HepG2 (cell line): ENCODE measurements around the gene RDH11. TPM values are rescaled to one million over a fixed set of nuclear protein-coding genes. Genes with fewer than 3 reads are reported as not detected.

Experiments
- CAMTA2 ChIP-seq: sonication (generic); formaldehyde crosslinking; IDR thresholded peaks from 2 replicates; pipeline ENCODE4 v1.4.0; 2020; ENCODE audit warnings: mild to moderate bottlenecking, missing genetic modification reagents, borderline replicate concordance
- ERF ChIP-seq: IDR thresholded peaks from 2 replicates; pipeline ENCODE4 v1.6.1; 2018; ENCODE audit warnings: missing biosample characterization, missing genetic modification reagents
- KDM1A ChIP-seq: IDR thresholded peaks from 2 replicates; pipeline ENCODE4 v1.6.1; 2016; ENCODE audit warnings: missing compliant biosample characterization
- MEF2D ChIP-seq: sonication (generic); formaldehyde crosslinking; IDR thresholded peaks from 2 replicates; pipeline ENCODE4 v1.5.1; 2020; ENCODE audit warnings: mild to moderate bottlenecking, missing genetic modification reagents
- NCOA1 ChIP-seq: sonication (generic); formaldehyde crosslinking; IDR thresholded peaks from 2 replicates; pipeline ENCODE4 v1.9.0; 2021; ENCODE audit warnings: missing genetic modification reagents
- SRY ChIP-seq: sonication (generic); formaldehyde crosslinking; IDR thresholded peaks from 2 replicates; pipeline ENCODE4 v1.8.0; 2022; ENCODE audit warnings: mild to moderate bottlenecking, missing genetic modification reagents
- TAF1 ChIP-seq: sonication (generic); formaldehyde crosslinking; IDR thresholded peaks from 2 replicates; pipeline ENCODE4 v1.4.0; 2020; ENCODE audit warnings: missing genetic modification reagents
- ZNF350 ChIP-seq: sonication (generic); formaldehyde crosslinking; IDR thresholded peaks from 2 replicates; pipeline ENCODE4 v1.4.0; 2020; ENCODE audit warnings: mild to moderate bottlenecking, low read depth, missing genetic modification reagents, borderline replicate concordance
- ZNF749 ChIP-seq: sonication (generic); formaldehyde crosslinking; IDR thresholded peaks from 2 replicates; pipeline ENCODE4 v1.8.0; 2022; ENCODE audit warnings: mild to moderate bottlenecking, missing genetic modification reagents, moderate library complexity, borderline replicate concordance
- ZNF883 ChIP-seq: sonication (generic); formaldehyde crosslinking; IDR thresholded peaks from 2 replicates; pipeline ENCODE4 v1.5.1; 2020; ENCODE audit warnings: mild to moderate bottlenecking, missing genetic modification reagents; ENCODE audit errors: not compliant biosample characterization
- polyA plus RNA-seq, 8 experiments: library from polyadenylated mRNA; depleted of rRNA in 3 of 8; stranded (reverse) in 7 of 8; unstranded in 1 of 8; fragments of >200 nt; fragmentation: Illumina TruSeq in 4 of 8; extraction: Trizol in 4 of 8; gene quantifications; 2 replicates each; pipeline versions ENCODE4 v1.2.1 to v1.2.3, GENCODE V29; 2011 to 2016; ENCODE audit warnings: low read depth in 4 of 8, missing spikeins in 1 of 8, mixed read lengths in 1 of 8; ENCODE audit not compliant: insufficient read depth in 1 of 8
- total RNA-seq, 5 experiments: library from RNA; depleted of rRNA; stranded (reverse); fragments of >200 nt; fragmentation: Illumina TruSeq; extraction: Trizol; gene quantifications; 2 replicates each; pipeline ENCODE4 v1.2.3, GENCODE V29; 2016; ENCODE audit warnings: low read depth in 1 of 5
- TF ChIP-seq, protein P1 (sequence below), 2 experiments: sonication (generic) in 1 of 2; formaldehyde crosslinking in 1 of 2; IDR thresholded peaks; 2 replicates each; pipeline versions ENCODE4 v1.4.0 to v1.6.1; 2018 to 2020; ENCODE audit warnings: missing genetic modification reagents in 2 of 2, borderline replicate concordance in 1 of 2, low read depth in 1 of 2, mild to moderate bottlenecking in 1 of 2, missing biosample characterization in 1 of 2
- TF ChIP-seq, protein P2 (sequence below): sonication (generic); formaldehyde crosslinking; IDR thresholded peaks from 2 replicates; pipeline ENCODE4 v1.5.0; 2020; ENCODE audit warnings: mild to moderate bottlenecking, missing genetic modification reagents, borderline replicate concordance
- TF ChIP-seq, protein P3 (sequence below): sonication (generic); formaldehyde crosslinking; IDR thresholded peaks from 2 replicates; pipeline ENCODE4 v1.4.0; 2020; ENCODE audit warnings: missing genetic modification reagents
- TF ChIP-seq, protein P4 (sequence below): sonication (generic); formaldehyde crosslinking; IDR thresholded peaks from 2 replicates; pipeline ENCODE4 v1.5.1; 2020; ENCODE audit warnings: missing genetic modification reagents, mild to moderate bottlenecking, borderline replicate concordance
- TF ChIP-seq, protein P5 (sequence below): sonication (generic); formaldehyde crosslinking; IDR thresholded peaks from 2 replicates; pipeline ENCODE4 v1.9.0; 2022; ENCODE audit warnings: missing genetic modification reagents, mild to moderate bottlenecking, borderline replicate concordance

RDH11 gene
- total and polyA plus RNA-seq, 2 of the 13 experiments (the other 11 are each of a cell fraction or from before 2014, with no cell fraction given): 106 to 131 TPM

DNA sequence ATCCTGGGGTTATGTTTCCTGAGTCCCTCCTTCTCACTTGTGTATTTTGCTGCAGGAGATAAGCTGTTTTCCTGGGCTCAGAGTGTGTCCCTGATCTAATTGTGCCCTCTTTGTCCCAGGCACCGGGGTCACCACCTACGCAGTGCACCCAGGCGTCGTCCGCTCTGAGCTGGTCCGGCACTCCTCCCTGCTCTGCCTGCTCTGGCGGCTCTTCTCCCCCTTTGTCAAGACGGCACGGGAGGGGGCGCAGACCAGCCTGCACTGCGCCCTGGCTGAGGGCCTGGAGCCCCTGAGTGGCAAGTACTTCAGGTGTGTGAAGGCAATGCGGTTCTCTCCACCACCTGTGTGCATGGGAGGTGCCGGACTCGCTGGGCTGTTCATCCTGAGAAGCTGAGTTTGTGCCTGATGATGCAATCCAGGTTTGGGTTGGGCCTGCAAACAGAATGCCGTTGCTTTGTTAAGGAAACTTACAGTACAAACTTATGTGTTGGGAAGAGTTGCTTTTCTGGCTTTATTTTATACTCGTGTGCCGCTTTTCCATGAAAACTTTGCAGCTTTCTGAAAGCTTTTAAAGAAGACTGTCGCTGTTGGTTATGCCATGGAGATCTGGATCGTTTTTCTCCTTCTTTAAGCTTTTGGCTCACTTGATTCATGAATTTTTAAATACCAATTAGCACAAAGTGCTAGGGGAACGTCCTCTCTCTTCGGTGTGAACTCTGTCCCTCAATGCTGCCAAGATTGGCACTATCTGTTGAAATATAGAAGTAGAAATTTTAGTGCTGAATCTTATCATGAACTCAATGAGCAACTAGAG, 33.7 kb upstream of the RDH11 start (continued):
- TF ChIP-seq, protein P1, sequence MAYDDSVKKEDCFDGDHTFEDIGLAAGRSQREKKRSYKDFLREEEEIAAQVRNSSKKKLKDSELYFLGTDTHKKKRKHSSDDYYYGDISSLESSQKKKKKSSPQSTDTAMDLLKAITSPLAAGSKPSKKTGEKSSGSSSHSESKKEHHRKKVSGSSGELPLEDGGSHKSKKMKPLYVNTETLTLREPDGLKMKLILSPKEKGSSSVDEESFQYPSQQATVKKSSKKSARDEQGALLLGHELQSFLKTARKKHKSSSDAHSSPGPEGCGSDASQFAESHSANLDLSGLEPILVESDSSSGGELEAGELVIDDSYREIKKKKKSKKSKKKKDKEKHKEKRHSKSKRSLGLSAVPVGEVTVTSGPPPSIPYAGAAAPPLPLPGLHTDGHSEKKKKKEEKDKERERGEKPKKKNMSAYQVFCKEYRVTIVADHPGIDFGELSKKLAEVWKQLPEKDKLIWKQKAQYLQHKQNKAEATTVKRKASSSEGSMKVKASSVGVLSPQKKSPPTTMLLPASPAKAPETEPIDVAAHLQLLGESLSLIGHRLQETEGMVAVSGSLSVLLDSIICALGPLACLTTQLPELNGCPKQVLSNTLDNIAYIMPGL (CRISPR knock-in tag; IDR thresholded peaks at IDR 0.05; ENCODE audit: borderline replicate concordance in 1 of 2, low read depth in 1 of 2): peak in 1 of 2 experiments; percentile 51; a peak in 2 of 4 replicates
- TF ChIP-seq, protein P2, sequence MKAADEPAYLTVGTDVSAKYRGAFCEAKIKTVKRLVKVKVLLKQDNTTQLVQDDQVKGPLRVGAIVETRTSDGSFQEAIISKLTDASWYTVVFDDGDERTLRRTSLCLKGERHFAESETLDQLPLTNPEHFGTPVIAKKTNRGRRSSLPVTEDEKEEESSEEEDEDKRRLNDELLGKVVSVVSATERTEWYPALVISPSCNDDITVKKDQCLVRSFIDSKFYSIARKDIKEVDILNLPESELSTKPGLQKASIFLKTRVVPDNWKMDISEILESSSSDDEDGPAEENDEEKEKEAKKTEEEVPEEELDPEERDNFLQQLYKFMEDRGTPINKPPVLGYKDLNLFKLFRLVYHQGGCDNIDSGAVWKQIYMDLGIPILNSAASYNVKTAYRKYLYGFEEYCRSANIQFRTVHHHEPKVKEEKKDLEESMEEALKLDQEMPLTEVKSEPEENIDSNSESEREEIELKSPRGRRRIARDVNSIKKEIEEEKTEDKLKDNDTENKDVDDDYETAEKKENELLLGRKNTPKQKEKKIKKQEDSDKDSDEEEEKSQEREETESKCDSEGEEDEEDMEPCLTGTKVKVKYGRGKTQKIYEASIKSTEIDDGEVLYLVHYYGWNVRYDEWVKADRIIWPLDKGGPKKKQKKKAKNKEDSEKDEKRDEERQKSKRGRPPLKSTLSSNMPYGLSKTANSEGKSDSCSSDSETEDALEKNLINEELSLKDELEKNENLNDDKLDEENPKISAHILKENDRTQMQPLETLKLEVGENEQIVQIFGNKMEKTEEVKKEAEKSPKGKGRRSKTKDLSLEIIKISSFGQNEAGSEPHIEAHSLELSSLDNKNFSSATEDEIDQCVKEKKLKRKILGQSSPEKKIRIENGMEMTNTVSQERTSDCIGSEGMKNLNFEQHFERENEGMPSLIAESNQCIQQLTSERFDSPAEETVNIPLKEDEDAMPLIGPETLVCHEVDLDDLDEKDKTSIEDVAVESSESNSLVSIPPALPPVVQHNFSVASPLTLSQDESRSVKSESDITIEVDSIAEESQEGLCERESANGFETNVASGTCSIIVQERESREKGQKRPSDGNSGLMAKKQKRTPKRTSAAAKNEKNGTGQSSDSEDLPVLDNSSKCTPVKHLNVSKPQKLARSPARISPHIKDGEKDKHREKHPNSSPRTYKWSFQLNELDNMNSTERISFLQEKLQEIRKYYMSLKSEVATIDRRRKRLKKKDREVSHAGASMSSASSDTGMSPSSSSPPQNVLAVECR: peak; percentile 74
- TF ChIP-seq, protein P3, sequence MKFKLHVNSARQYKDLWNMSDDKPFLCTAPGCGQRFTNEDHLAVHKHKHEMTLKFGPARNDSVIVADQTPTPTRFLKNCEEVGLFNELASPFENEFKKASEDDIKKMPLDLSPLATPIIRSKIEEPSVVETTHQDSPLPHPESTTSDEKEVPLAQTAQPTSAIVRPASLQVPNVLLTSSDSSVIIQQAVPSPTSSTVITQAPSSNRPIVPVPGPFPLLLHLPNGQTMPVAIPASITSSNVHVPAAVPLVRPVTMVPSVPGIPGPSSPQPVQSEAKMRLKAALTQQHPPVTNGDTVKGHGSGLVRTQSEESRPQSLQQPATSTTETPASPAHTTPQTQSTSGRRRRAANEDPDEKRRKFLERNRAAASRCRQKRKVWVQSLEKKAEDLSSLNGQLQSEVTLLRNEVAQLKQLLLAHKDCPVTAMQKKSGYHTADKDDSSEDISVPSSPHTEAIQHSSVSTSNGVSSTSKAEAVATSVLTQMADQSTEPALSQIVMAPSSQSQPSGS (CRISPR knock-in tag): peak; percentile 58; the same call in 1 of the 2 replicates
- TF ChIP-seq, protein P4, sequence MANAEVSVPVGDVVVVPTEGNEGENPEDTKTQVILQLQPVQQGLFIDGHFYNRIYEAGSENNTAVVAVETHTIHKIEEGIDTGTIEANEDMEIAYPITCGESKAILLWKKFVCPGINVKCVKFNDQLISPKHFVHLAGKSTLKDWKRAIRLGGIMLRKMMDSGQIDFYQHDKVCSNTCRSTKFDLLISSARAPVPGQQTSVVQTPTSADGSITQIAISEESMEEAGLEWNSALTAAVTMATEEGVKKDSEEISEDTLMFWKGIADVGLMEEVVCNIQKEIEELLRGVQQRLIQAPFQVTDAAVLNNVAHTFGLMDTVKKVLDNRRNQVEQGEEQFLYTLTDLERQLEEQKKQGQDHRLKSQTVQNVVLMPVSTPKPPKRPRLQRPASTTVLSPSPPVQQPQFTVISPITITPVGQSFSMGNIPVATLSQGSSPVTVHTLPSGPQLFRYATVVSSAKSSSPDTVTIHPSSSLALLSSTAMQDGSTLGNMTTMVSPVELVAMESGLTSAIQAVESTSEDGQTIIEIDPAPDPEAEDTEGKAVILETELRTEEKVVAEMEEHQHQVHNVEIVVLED: peak; percentile 29; the same call in 1 of the 2 replicates
- TF ChIP-seq ERF (CRISPR knock-in tag) (peak; percentile 62; the same call in 1 of the 2 replicates), ZNF883 (CRISPR knock-in tag) (peak; percentile 59), ZNF749 (no peak), KDM1A (CRISPR knock-in tag) (0 out of 2 replicates have a peak, but pooled peaks have one; percentile 44), TAF1 (peak; percentile 47; the same call in 1 of the 2 replicates), SRY (0 out of 2 replicates have a peak, but pooled peaks have one; percentile 63), NCOA1 (CRISPR knock-in tag) (0 out of 2 replicates have a peak, but pooled peaks have one; percentile 64), CAMTA2 (CRISPR knock-in tag) (no peak), MEF2D (CRISPR knock-in tag) (peak; percentile 54; the same call in 1 of the 2 replicates), ZNF350 (CRISPR knock-in tag) (peak; percentile 76)
- TF ChIP-seq, protein P5, sequence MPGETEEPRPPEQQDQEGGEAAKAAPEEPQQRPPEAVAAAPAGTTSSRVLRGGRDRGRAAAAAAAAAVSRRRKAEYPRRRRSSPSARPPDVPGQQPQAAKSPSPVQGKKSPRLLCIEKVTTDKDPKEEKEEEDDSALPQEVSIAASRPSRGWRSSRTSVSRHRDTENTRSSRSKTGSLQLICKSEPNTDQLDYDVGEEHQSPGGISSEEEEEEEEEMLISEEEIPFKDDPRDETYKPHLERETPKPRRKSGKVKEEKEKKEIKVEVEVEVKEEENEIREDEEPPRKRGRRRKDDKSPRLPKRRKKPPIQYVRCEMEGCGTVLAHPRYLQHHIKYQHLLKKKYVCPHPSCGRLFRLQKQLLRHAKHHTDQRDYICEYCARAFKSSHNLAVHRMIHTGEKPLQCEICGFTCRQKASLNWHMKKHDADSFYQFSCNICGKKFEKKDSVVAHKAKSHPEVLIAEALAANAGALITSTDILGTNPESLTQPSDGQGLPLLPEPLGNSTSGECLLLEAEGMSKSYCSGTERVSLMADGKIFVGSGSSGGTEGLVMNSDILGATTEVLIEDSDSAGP (CRISPR knock-in tag): peak; percentile 73; the same call in 1 of the 2 replicates
